Panc1 (cell line): ENCODE results near the gene INCA1.

Experiments
- POLR2AphosphoS5 ChIP-seq: IDR thresholded peaks from 2 replicates; pipeline ENCODE4 v1.6.1; 2012; ENCODE audit warnings: mild to moderate bottlenecking, low read depth, low read length, moderate library complexity
- SIN3A ChIP-seq: IDR thresholded peaks from 2 replicates; pipeline ENCODE4 v1.6.1; 2012; ENCODE audit warnings: low read depth, mild to moderate bottlenecking, low read length, moderate library complexity, borderline replicate concordance; ENCODE audit not compliant: insufficient read depth
- TCF7L2 ChIP-seq: IDR thresholded peaks from 2 replicates; pipeline ENCODE4 v1.6.1; 2011; ENCODE audit warnings: mild to moderate bottlenecking, low read depth, low read length, inconsistent platforms
- TF ChIP-seq, protein P1 (sequence below): fragments of 450-650 bp; IDR thresholded peaks from 2 replicates; pipeline ENCODE4 v1.5.1; 2017; ENCODE audit warnings: mild to moderate bottlenecking
- TF ChIP-seq, protein P2 (sequence below), 2 experiments: IDR thresholded peaks; 2 replicates each; pipeline ENCODE4 v1.6.1; 2011 to 2012; ENCODE audit warnings: low read depth in 2 of 2, control low read depth in 1 of 2, low read length in 1 of 2, mild to moderate bottlenecking in 1 of 2, moderate library complexity in 1 of 2; ENCODE audit not compliant: insufficient read depth in 1 of 2

DNA sequence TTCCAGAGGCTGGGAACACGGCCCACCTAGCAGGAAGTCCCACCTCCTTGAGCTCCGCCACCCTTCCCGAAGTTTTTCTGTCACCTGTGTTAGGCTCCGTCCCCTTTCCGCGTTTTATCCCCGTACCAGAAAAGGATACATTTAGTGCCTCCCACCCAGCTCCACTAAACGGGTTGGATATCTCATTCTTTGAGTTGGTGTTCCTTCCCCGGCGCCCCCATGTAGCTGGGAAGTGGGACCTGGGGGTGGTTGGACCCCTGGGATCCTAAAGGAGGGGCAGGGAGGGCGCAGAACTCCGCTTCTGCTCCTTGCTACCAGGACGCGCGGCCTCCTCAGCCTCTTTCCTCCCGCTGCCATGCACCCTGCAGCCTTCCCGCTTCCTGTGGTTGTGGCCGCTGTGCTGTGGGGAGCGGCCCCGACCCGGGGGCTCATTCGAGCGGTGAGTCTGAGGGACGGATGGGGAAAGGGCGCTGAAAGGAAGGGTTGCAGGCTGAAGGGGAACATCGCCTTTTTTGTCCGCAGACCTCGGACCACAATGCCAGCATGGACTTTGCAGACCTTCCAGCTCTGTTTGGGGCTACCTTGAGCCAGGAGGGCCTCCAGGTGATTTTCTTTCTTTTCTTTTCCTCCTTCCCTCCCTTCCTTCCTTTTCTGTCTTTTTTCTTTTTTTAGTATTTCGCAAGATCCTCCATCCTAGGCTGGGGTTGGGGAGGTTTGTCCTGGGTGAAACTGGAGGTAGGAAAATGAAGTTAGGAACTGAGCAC lies 56.6 kb downstream of the INCA1 start:
- TF ChIP-seq, protein P1, sequence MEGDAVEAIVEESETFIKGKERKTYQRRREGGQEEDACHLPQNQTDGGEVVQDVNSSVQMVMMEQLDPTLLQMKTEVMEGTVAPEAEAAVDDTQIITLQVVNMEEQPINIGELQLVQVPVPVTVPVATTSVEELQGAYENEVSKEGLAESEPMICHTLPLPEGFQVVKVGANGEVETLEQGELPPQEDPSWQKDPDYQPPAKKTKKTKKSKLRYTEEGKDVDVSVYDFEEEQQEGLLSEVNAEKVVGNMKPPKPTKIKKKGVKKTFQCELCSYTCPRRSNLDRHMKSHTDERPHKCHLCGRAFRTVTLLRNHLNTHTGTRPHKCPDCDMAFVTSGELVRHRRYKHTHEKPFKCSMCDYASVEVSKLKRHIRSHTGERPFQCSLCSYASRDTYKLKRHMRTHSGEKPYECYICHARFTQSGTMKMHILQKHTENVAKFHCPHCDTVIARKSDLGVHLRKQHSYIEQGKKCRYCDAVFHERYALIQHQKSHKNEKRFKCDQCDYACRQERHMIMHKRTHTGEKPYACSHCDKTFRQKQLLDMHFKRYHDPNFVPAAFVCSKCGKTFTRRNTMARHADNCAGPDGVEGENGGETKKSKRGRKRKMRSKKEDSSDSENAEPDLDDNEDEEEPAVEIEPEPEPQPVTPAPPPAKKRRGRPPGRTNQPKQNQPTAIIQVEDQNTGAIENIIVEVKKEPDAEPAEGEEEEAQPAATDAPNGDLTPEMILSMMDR = no peak
- TF ChIP-seq SIN3A (no peak; the same call in 1 of the 2 replicates), TCF7L2 (peak; percentile 11; the same call in 1 of the 2 replicates), POLR2AphosphoS5 (0 out of 2 replicates have a peak, but pooled peaks have one; percentile 61)
- TF ChIP-seq, protein P2, sequence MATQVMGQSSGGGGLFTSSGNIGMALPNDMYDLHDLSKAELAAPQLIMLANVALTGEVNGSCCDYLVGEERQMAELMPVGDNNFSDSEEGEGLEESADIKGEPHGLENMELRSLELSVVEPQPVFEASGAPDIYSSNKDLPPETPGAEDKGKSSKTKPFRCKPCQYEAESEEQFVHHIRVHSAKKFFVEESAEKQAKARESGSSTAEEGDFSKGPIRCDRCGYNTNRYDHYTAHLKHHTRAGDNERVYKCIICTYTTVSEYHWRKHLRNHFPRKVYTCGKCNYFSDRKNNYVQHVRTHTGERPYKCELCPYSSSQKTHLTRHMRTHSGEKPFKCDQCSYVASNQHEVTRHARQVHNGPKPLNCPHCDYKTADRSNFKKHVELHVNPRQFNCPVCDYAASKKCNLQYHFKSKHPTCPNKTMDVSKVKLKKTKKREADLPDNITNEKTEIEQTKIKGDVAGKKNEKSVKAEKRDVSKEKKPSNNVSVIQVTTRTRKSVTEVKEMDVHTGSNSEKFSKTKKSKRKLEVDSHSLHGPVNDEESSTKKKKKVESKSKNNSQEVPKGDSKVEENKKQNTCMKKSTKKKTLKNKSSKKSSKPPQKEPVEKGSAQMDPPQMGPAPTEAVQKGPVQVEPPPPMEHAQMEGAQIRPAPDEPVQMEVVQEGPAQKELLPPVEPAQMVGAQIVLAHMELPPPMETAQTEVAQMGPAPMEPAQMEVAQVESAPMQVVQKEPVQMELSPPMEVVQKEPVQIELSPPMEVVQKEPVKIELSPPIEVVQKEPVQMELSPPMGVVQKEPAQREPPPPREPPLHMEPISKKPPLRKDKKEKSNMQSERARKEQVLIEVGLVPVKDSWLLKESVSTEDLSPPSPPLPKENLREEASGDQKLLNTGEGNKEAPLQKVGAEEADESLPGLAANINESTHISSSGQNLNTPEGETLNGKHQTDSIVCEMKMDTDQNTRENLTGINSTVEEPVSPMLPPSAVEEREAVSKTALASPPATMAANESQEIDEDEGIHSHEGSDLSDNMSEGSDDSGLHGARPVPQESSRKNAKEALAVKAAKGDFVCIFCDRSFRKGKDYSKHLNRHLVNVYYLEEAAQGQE (IDR thresholded peaks at IDR 0.05; ENCODE audit: insufficient read depth in 1 of 2, low read depth in 2 of 2, low read length in 1 of 2) = no peak
